ENCODE results near the gene SNRNP35.
"Not testable (repeated sequence)": the region's sequence is repeated elsewhere in the genome, so short reads cannot be mapped to it uniquely, and the experiment has no call there.

Gene SNRNP35

GRCh38 chr12:123489580-123489979 is 31.6 kb downstream of the SNRNP35 start:
- no peak for DNase-seq (ENCODE audit: low spot score)

GRCh38 chr12:123490089-123490488 is 32.1 kb downstream of the SNRNP35 start:
- DNase-seq (ENCODE audit: low spot score) = no peak

DNA sequence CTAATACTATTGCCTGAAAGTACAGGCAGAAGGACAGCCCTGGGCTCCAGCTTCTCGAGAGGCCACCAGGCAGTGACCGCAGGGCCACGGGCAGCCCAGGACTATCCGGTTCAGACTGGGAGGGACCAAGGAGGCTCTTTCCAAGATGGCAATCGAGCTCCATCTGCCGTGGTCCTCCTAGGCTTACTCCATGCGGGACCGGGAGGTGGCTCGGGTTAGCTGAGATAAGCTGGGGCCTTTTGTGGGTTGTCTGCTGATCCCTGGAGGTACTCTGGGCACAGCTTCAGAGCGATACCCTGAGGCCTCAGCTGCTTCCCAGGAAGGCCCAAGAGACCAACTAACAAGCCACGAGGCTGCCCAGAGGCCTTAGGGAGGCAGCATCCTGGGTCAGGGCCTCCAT is 33.1 kb downstream of the SNRNP35 start:
- DNase-seq (ENCODE audit: low spot score) = no peak

DNA sequence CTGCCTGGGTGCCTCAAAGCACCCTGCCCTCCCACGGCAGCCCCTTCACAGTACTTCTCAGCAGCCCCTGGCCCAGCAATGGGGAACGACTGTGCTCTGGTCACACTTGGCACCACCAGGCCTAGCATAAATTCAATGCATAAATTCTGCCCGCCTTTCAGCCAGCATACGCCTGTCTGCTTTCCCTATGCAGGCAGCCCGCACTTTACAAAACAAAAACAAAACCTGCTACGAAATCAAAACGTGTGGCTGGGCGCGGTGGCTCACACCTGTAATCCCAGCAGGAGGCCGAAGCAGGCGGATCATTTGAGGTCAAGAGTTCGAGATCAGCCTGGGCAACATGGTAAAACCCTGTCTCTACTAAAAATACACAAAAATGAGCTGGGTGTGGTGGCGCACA is 33.5 kb downstream of the SNRNP35 start:
- DNase-seq (ENCODE audit: low spot score) = no peak

DNA sequence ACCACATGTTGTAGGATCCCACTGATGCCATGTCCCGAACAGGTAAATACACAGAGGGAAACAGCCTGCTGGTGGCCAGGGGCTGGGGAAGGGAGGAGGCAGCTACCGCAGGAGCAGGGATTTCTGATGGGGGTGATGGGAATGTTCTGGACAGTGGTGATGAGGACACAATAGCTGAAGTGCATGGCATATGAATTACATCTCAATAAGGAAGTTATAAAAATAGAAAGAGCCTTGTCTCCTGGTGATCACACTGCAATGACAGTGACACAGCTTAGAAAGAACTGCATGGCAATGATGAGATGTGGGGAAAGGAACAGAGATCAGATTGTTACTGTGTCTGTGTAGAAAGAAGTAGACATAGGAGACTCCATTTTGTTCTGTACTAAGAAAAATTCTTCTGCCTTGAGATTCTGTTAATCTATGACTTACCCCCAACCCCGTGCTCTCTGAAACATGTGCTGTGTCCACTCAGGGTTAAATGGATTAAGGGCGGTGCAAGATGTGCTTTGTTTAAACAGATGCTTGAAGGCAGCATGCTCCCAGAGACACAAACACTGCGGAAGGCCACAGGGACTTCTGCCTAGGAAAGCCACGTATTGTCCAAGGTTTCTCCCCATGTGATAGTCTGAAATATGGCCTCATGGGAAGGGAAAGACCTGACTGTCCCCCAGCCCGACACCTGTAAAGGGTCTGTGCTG is 34.5 kb downstream of the SNRNP35 start:
- DNase-seq (ENCODE audit: low spot score) = not testable (repeated sequence)

GRCh38 chr12:123494124-123494851 is 36.3 kb downstream of the SNRNP35 start:
- no peak for DNase-seq (ENCODE audit: low spot score)

DNA sequence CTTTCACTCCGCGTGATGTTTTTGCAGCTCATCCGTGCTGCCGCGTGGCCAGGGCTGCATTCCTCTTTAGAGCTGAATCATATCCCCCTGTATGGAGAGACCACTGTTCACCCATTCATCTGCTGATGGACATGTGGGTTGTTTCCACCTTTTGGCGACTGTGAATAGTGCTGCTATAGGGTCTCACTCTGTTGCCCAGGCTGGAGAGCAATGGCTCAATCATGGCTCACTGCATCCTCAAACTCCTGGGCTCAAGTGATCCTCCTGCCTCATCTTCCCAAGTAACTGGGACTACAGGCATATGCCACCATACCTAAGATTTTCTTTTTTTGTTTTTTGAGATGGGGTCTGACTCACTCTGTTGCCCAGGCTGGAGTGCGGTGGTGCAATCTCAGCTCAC is 39.1 kb downstream of the SNRNP35 start:
- no peak for DNase-seq (ENCODE audit: low spot score)

DNA sequence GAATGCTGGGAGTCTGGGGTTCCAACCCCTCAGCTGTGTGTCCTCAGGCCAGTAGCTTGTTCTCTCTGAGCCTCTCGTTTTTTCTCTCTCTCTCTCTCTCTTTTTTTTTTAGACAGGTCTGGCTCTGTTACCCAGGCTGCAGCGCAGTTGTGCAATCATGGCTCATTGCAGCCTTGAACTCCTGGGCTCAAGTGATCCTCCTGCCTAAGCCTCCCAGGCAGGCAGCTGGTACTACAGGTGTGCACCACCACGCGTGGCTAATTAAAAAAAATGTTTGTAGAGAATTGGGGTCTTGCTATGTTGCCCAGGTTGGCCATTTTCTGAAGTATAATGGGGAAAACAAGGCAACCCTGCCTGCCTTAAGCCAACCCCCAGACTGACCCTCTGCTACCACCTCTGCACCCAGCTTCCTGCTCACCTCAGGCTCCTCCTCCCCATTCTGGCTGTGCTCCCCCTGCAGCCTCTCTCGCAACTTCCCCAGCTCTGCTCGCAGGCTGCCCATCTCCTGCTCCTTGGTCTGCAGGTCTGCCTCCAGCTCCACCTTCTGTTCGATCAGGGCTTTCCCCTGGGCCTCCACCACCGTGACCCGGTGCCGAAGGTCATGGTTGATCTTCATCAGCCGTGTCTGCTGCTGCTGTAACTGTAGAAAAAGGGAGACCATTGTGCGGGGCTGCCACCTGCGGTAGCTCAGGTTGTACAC is 40.3 kb downstream of the SNRNP35 start:
- DNase-seq (ENCODE audit: low spot score) = no peak

DNA sequence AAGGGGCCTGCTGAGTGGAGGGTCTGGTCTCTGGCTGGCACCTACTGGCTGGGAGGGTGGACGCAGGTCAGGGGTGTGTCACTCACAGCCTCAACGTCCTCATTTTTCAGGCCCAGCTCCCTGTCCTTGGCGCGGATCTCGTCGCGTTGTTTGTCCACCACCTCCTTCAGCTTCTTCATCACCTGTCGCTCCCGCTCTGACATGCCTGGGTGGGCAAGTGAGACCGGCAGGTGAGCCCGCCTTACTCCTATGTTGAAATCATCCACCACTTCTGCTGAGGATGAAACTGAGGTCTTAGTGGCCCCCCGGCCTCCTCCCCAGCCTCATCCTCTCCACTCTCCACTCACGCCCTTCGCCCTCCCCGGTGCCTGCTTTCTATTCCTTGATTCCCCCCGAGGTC is 41.4 kb downstream of the SNRNP35 start:
- DNase-seq (ENCODE audit: low spot score) = no peak

- DNase-seq (ENCODE audit: low spot score) = no peak
Observed at GRCh38 chr12:123502163-123502704, 44.3 kb downstream of the SNRNP35 start.

DNA sequence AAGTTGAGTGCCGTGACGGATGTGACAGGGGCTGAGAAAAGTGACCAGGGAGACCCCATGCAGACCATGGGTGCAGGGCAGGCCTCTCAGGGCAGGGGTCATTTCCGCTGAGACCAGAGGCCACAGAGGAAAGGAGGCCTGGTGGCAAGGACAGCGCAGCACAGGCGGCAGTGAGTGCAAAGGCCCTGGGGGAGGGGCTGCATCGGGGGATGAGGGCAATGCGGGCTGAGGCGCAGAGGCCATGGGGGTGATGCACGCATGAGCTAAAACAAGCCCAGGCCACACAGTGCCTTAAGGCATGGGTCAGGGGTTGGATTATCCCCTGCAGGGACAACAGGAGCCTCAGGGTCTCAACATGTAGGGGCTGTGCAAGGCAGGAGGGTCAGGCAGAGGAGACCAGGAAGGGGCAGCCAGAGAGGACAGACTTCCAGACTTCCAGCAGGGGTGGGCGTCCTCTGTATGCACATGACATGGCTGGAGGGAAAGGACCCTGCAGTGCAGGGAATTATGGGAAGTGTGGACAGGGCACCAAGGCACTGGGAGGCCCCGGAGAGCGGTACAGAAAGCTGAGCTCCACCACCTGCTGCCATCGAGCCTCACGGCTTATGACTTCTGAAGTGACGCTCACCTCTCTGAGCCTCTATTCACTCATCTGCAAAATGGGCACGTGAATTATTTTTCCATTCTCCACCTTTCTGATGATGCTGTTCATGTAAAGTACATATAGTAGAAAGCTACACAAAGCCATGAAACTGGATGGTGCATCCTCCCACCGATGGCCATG is 48.3 kb downstream of the SNRNP35 start:
- no peak for DNase-seq (ENCODE audit: low spot score)

DNA sequence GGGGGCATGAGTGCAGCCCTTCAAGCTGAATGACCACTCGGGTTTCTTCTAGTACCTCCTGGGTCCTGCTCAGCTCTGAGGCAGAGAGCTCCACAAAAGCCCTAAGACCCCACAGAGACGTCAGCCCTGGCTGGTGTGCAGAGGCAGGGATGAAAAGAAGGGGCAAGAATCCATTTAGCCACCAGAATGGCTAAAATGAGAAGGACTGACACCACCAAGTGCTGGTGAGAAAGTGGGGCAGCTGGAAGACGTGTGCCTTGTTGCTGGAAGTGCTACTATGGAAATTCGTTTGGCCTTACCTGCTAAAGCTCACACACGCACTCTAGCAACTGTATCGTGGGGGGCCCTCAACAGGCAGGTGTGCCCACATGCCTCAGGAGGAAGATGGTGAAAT is 48.9 kb downstream of the SNRNP35 start:
- DNase-seq (ENCODE audit: low spot score) = no peak

DNA sequence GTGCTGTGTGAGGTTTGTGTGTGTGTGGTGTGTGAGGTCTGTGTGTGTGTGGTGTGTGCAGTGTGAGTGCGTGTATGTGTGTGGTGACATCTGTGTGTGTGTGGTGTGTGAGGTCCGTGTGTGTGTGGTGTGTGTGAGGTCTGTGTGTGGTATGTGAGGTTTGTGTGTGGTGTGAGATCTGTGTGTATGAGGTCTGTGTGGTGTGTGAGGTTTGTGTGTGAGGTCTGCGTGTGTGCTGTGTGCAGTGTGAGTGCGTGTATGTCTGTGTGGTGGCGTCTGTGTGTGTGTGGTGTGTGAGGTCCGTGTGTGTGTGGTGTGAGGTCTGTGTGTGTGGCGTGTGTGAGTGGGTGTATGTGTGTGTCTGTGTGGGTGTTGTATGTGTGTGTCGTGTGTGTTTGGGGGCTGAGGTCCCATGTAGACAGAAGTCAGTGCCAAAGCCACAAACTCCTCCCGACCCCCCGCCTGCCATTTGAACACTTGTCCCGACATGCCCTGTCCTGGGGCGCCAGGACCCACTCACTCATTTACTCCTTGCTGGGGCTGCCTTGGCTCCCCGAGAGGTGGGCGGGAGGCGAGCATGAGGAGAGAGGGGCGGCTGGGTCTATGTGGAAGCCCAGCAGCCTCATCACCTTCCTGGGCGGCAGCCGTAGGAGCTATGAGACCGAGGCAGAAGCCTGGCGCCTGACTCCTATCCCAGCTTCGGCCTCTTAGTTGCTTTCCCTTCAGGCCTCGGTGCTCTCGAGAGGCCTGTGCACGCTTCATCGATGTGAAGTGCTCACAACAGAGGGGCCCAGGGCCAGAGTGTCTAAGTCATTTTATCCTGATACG is 55.1 kb downstream of the SNRNP35 start:
- no peak for DNase-seq (ENCODE audit: low spot score)

- DNase-seq (ENCODE audit: low spot score) = no peak
Observed at GRCh38 chr12:123513805-123514204, 55.9 kb downstream of the SNRNP35 start.

- DNase-seq (ENCODE audit: low spot score) = not testable (repeated sequence)
Observed at GRCh38 chr12:123514582-123515221, 56.8 kb downstream of the SNRNP35 start.

DNA sequence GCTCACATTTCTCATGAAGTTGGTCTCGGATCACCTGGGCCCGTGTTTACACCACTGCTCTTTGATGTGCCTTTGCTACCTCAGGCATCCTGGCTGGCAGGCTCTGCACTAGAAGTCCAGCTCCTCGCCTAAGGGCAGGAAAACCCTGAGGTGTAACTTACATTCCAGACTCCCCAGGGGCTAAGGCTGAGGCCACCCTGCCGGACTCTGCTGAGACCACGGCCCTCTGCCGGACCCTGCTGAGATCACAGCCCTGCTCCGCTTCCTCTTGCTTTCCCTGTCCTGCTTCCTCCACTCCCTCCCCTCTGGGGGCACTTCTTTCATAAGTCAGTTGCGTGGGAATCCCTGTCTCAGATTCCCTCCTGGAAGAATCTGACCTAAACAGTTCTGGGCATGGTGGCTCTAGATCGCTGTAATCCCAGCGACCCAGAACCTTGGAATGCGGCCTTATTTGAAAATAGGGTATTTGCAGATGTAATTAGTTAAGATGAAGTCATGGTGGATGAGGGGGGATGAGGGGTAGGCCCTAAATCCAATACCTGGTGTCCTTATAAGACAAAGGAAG is 58.4 kb downstream of the SNRNP35 start:
- DNase-seq (ENCODE audit: low spot score) = no peak

Data from AG08395 (cell line).